HG03469 (cell line): ENCODE measurements around the gene ME2.
"Not testable (repeated sequence)": the region's sequence is repeated elsewhere in the genome, so short reads cannot be mapped to it uniquely, and the experiment has no call there.

Experiments
- ATAC-seq: cut with Tn5 transposase; IDR thresholded peaks from one replicate; pipeline ENCODE4 v1.9.1; 2021; ENCODE audit warnings: mild to moderate bottlenecking, moderate library complexity, moderate number of reproducible peaks; ENCODE audit not compliant: unreplicated experiment

The ME2 gene

DNA sequence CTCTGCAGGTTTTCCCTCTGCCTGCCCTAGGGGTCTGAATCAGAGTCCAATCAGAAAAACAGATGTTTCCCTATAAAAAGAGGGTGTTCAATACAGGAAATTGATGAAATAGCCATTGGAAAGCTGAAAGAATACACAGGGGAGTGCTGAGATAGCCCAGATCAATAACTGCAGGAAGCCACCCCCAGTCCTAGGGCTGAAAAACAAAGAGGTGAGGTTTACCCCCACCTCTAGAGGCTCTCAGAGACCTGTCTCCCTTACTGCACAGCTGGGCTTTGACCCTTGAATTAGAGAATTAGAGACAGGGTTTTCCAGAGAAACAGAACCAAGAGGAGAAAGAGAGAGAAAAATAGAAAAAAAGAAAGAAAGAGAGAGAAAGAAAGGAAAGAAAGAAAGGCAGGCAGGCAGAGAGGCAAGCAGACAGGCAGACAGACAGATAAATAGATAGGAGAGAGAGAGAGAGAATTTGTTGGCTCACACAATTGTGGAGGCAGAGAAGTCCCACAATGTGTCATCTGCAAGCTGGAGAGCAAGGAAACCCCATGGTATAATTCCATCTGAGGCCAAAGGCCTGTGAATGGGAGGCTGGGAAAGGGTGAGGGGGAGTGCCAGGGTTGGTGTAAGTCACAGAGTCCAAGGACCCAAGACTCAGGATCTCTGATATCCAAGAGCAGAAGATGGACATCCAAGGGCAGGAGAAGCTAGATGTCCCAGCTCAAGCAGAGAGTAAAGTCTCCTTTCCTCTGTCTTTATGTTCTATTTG, 18.9 kb upstream of the ME2 start:
- no peak for ATAC-seq

DNA sequence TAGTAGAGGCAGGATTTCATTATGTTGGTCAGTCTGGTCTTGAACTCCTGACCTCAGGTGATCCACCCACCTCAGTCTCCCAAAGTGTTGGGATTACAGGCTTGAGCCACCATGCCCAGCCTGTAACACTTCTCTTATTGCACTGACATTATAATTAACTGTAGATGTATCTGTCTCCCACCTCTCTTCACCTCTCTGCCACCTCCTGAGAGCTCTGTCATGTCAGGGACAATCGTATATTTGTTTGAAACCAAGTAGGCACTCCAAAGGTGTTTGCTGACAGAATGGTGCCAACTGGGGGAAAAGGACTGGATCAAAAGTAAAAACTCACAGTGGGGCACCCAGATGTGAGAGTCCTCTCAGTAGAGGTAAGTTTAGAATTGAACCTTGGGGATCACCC, 17.3 kb upstream of the ME2 start:
- ATAC-seq: no peak

DNA sequence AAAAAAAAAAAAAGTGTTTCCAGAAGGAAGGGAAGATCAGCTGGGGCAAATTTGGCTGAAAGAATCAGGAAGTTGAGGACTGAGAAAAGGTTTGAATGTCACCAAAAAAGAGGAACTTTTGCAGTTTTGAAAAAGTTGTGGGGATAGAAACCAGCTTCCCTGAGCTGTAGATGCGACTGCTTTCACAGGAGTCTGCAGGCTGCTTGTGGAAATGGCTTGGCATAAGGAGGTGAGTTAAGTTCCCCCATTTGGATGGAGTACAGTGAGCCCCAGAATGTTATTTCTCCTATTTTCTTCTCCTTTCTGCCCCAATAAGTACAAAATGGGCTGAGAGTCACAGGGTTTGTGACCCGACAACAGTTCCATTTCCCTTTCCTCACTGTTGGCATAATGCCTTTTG, 16.5 kb upstream of the ME2 start:
- ATAC-seq: no peak

DNA sequence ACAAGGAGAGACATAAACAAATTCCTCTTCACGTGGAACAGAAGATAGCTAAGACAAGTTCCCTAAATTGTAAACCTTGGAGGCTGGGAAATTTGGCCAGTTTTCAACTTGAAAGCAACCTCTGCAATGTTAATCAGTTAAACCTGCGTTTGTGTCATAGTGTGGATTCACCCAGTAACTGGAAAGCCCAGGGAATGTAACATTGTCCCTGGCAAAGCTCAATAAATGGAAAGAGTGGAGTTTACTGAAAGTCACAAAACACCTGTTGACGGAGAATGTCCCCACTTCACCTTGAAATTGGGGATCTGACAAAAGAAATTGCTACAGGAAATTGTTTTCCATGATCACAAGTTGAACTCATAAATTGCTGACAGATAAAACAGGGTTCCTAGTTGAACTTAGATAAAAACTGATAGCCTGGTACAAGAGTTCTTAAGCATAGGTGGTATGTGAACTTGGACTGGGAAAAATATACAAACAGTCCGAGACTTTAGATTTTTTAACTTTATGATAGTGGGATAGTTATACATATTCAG, 15.0 kb upstream of the ME2 start:
- ATAC-seq: no peak

DNA sequence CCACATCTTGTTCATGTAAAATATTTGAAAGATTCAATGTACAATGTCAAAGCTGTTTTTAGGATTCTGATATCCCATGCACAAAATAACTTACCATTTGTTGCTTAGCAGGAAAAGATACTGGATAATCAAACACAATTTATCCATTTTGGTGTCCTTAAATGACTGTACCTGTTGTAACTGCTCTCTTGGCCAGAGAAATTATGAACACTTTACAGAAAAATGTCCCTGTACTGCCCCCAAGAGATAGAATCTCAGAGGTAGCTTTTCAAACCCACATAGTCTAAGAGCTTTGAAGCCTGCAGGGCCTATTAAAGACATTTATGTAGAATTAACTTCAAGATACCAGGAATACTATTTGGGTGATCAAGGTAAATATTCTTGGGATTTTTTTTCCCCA, 12.2 kb upstream of the ME2 start:
- ATAC-seq: no peak

DNA sequence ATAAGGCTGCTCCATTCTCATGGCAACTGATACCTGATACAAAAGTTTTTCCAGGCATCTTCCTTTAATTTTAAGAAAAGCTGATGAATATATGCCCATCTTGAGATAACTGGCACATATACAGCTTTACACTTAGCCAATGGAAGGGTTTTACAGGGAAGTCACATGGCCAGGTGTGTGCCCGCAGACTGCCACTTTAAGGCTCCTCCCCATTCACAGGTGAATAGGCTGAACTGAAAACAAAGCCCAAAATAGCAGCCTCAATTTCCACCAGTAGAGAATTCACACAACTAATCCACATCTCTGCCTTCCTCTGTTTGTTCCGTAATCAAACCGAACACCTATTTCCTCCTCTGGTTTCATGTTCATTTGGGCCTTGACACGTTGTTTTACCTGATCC, 9.8 kb upstream of the ME2 start:
- no peak for ATAC-seq

DNA sequence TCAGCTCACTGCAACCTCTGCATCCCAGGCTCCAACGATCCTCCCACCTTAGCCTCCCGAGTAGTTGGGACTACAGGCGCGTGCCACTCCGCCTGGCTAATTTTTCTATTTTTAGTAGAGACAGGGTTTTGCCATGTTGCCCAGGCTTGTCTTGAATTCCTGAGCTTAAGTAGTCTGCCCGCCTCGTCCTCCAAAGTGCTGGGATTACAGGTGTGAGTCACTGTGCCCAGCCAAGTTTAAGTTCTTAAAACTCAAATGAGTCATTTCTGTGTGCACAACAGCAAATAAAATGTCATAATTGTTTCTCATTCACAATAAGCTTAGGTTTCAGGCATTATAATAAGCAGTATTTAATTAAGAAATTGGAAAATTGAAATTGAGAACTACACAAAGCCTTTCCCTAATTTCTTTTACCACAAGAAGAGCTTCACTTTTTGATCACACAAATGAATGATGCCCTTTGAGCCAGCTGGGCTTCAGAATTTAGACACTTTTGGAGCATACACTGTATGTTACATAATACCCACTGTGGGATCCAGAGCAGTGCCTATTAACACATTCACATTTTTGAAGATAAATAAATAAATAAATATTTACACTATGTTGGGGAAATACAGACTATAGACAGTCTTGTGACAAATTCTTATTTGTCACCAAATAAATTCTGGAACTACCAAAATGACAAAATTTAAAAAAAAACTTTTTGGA, 8.6 kb upstream of the ME2 start:
- no peak for ATAC-seq

DNA sequence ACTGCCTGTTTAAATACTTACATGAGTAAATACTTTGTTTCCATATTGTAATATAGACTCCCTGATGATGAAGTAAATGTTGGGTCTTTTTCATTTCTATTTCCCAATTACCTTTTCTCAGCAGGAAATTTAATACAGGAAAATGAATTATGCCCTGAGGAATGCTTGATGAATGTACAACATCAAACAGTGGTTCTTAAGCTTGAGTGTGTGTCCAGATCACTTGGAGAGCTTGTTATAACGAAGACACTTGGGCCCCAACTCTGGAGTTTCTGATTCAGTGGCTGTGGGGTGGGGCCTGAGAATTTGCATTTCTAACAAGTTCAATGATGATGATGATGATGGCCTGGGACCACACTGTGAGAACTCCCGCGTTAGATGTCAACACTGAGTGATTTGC, 7.1 kb upstream of the ME2 start:
- ATAC-seq: no peak

DNA sequence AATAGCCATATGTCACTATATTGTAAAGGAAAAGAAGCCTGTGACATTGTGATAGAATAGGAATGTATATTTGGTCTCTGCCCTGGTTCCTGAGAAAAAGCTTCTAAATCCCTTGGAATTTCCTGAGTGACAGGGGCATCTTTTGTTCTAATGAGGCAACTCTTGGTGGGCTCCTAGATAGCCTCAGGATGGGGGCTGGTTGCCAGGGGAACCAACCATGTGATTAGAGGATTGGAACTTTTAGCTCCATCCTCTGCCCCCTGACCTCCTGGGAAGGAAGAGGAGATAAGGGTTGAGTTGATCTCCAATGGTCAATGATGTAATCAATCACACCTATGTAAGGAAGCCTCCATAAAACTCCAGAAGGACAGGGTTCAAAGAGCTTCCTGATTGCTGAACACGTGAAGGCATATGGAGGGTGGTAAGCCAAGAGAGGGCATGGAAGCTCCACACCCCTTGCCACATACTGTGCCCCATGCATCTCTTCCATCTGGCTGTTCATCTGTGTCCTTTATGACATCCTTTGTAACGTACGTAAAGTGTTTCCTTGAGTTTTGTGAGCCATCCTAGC, 2.9 kb upstream of the ME2 start:
- ATAC-seq: no peak

DNA sequence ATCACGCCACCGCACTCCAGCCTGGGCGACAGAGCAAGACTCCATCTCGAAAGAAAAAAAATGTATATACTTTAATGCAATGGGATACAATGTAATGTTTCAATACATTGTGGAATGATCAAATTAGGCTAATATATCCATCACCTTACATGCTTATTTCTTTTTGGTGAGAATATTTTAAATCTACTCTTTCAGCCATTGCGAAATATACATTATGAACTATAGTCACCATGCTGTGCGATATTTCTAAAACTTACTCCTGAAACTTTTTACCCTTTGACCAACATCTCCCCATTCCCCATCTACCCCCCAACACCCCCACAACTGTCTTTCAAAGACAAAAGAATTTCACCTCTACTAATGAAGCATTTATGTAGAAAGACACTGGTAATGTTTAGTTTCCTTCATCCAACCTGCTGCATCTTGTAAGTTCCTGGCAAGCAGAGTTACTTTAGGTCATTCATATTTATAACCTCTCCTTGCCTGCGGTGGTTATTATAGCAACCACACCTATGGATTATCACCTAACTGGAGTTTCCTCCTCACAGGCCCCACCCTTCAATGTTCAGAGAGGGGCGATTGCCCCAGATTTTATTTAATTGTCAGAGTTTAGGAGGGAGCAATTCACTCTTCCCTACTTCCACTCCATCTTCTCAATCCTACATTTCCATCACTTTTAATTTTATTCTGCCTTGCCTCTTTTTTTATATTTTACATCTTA, 1.2 kb upstream of the ME2 start:
- no peak for ATAC-seq

DNA sequence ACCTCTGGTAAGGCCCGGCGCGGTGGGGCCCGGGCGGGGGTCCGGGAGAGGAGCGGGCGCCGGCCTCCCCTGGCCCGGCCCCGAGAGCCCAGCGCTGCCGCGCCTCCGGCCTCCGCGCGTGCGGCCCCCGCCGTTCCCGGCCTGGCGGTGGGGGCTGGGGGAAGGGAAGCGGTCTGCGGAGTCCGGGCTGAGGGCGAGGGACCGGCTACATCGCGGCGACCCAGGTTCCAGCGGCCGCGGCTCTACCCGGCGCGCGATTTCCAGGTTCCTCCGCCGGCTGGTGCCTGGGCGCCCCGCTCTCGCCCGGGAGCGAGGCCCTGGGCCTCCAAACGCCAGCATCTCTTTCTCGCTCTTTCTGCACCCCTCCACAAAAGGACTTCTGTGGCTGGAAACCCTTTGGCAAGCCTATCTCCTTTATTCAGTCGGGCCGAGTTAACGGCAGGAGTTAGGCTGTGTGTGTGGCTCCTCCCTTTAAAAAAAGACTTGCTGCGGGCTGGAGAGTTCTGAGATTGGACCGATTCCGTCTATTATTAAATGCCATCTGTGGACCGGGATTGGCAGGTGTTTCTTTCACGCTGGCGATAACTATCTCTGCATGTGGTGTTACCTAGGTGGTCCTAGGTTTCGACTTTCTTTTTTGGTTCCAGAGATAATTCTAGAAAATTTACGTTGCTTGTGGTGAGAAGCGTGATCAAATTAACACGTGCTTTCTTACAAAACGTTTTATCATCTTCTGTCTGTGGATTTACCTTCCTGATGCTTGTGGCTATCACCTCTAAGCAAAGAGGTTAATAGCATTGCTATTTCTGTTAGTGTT, 592 bp downstream of the ME2 start:
- peak; percentile 3 for ATAC-seq

DNA sequence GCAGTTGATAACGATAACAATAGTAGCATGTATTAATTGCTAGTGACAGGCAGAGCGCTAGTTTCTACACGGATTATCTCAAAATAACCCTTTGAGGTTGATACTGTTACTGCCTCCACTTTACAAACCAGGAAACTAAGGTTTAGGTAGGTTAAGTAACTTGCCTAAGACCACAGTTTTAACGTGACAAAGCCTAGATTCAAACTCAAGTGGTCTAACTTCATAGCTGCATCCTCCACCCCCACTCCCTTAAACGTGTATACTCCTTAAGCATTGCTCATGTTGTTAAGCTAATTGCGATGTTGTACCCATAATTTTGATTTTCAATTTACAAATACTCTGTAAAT, 1.2 kb downstream of the ME2 start:
- no peak for ATAC-seq

DNA sequence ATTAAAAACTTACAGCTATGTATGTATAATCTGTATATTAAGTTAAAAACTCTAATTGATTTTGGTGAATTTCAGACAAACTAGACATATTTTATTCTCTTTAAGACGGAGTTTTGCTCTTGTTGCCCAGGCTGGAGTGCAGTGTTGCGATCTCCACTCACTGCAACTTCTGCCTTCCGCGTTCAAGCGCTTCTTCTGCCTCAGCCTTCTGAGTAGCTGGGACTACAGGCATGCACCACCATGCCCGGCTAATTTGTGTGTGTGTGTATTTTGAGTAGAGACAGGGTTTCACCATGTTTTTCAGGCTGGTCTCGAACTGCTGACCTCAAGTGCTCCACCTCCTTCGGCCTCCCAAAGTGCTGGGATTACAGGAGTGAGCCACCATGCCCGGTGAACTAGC, 2.0 kb downstream of the ME2 start:
- not testable (repeated sequence) for ATAC-seq

DNA sequence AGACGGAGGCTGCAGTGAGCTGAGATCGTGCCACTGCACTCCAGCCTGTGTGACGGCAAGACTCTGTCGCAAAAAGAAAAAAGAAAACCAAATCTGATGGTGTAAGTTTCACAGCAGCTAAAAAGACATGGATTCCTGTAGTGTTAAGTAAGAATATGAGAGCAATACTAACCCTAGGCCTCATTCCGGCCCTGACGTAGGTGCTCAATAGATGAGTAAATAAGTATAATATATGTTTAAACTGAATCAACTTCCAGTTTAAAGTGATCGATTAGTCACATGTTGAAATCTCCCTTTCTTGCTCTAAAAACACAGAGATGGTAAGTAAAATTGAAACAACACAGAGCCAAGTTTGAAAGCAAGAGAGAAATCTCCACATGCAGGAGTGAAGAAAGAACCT, 8.0 kb downstream of the ME2 start:
- no peak for ATAC-seq

DNA sequence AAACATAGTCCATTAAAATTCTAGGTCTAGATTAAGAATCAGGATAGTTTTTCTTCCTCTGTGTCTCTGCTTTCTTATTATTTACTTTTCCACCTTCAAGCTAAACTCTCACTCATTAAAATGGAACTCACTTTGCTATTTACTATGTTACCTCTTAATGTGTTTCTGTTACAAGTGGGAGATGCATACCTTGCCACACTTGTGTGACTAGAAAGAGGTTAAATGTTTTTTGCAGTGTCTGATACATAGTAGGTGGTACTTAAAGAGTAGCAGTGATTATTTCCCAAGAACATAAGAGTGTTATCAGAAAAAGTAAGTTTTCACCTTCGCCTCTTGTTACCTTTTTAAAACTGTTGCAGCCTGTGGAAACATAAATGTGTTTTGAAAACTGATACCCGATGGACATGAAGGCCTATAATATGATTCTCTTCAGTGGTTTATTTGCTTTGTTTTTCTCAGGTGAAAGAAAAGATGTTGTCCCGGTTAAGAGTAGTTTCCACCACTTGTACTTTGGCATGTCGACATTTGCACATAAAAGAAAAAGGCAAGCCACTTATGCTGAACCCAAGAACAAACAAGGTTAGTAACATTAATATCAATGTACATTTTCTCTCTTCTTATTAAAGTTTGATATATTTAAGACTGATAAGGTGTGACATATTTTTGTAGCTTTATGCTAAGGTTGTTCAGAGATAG, 16.6 kb downstream of the ME2 start:
- ATAC-seq: no peak

DNA sequence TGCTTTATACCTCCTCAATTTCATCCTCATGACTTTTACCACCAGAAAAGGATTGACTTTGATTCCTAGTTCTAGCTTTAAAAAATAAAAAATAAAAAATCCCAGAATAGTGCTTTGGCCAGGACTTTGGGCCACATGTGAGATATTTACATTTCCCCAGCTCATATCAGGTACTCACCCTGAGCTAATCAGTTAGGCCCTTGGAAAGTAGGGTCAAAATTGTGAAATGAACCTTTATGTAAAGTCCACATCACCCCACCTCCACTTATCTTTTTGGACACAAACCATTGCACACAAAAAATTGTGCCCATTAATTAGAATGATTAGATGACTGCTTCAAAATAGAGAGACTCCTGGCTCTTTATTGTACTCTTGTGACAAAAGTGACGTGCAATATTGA, 17.2 kb downstream of the ME2 start:
- ATAC-seq: no peak

DNA sequence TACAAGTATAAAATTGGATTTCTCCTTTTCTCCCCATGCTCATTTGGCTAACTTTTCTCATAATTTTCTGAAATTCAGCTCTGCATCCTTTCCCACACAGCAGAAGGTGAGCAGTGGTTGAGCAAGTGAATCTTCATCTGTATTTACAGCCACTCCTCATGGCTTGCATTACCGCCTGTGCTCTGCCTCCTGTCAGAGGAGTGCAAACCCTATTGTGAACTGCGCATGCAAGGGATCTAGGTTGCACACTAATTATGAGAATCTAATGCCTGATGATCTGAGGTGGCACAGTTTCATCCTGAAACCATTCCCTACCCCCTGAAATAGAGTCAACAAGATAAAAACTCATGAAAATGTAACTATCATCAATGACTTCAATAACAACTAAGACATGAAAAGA, 20.0 kb downstream of the ME2 start:
- no peak for ATAC-seq

DNA sequence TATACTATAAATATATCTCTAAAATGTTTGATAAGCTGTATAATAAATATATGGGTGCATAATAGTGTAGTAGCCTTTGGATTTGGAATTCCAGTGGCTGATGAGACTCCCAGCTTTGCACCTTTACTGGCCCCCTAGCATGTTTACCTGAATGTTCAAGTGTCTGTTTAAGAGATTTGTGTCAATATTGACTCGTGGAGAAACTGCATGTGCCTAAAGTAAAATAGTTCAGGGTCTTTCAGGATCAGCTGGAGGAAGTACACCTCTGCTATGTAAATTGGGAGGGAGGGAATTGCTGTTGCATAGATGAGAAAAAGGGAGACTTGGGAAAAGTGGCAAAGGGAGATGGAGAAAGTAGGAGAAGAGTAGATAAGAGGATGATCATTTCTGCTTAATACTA, 23.9 kb downstream of the ME2 start:
- ATAC-seq: no peak

DNA sequence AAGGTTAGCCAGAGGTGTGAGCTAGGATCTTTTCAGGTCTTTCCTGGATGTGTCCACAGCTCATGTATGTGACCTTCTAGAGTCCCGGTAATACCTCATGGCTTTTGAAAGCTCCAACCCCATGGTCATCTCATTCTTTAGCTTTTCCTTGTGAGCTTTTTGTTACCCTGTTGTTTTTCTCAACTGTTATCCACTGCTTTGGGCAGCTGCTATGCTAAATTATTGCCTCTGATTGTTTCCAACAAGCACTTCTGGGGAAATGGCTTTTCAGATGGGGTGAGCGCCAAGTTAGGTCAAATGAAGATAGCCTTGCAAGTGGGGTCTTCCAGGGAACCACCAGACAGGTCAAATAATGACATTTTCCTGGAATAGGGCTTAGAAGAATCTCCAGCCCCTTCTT, 27.9 kb downstream of the ME2 start:
- ATAC-seq: no peak

DNA sequence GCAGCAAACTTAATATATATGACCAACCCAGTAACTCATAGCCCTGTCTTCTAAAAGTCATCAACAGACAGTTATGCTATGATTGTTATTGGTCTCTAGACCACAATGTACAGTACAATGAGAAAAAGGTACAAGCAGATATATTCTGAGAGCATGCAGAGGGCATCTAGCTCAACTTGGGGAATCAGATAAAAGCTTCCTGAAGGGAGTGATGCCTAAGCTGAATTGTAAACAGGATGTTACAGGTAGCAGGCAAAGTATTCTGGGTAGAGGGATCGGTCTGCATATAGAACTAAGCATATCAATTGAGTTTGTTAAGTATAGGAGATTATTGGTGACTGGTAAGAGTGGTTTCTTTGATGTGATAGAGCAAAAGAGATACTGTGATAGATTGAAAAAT, 30.3 kb downstream of the ME2 start:
- no peak for ATAC-seq
